Muscle of back (tissue), 11 donors: ENCODE results near the gene RGS6. TPM values are rescaled to one million over a fixed set of nuclear protein-coding genes. Genes with fewer than 3 reads are reported as not detected.

Experiments
- DNase-seq, 3 donors: peaks; one replicate each; pipeline versions ENCODE4 v3.0.0 to v3.0.0-alpha.2; 2013
- polyA plus RNA-seq, 10 donors: library from polyadenylated mRNA; unstranded; fragments of 120-200 nt; gene quantifications; one replicate each; pipeline ENCODE4 v1.2.1, GENCODE V29; 2013; ENCODE audit not compliant: insufficient read length in 10 of 10

RGS6 gene
- polyA plus RNA-seq, 10 donors: 4.8 to 7.8 (median 5.8) TPM

DNA sequence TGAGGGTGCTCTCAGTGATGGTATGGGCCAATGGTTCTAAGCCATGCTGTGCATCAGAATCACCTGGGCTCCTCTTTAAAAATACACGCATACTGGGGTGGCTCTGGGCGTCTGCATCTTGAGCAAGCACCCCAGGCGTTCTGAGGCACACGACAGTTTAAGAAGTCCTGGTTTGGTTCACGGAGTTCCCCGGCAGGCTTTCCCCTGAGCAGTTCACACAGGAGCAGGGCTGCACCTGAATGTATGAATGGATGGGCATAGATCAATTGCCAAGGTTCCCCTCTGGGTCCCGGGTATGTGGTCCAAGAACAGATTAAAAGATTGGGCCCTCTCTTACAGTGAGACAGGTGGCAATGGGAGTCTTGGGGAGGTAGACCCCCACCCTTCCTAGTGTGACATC is 566.4 kb downstream of the RGS6 start:
- DNase-seq: no peak

DNA sequence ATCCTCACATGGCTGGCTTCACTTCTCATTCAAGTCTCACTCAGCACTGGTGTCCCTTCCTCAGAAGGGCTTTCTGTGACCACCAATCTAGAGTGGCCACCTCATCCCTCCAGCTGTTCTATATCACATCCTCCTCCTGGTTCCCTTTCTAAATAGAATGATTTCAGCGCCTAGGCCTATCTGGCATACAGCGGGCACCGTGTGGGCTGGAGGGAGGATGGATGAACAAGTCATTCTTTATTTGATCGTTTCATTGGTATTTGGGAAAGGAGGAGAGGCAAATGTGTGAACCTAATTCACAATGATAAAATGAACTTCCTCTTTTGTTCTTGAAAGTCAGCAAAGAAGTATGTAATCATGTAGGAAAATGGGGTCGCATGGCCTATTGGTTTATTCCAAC is 567.5 kb downstream of the RGS6 start:
- DNase-seq: no peak

DNA sequence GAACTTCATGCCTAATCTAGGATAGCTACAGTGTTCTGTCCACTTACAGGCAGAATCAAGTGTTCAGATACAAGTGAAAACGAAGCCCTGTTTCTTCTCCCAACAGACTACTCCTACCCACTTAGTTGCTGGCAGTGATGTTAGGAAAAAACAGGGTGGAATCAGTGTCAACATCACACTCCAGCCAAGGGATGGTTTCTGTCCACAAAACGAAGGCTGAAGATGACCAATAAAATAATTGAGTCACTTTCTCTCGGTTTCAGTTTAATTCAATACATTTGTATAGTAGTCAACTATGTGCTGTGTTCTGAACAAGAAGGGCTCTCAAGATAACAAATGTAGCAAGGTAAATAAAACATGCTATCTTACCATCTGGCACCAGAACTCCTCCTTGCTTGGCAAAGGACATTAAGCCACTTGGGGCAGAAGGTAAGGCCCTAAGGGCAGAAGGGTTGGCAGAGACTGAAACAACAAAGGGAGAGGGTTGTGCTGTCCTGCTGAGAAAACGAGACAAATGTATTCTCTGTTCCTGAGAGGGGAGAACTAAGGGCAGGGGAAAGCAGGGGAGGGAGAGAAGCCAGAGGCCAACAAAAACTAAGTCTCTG is 568.1 kb downstream of the RGS6 start:
- DNase-seq: no peak

DNA sequence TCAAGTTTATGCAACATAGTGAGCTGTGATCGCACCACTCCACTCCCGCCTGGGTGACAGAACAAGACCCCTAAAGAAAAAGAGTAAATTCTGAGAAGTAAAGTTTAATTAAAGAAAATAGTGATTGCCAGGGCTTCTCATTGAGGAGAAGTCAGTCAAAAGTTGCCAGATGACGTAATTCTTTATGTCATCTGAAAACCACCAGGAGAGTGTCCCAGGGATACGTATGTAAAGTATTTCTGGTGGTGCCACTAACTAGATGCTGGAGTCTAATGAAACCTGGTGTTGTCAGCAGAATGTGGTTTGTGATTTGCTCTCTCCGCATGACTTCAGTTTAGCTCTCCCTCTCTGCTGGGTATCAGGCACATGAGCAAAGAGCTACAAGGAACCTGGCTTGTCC is 569.2 kb downstream of the RGS6 start:
- DNase-seq: no peak

DNA sequence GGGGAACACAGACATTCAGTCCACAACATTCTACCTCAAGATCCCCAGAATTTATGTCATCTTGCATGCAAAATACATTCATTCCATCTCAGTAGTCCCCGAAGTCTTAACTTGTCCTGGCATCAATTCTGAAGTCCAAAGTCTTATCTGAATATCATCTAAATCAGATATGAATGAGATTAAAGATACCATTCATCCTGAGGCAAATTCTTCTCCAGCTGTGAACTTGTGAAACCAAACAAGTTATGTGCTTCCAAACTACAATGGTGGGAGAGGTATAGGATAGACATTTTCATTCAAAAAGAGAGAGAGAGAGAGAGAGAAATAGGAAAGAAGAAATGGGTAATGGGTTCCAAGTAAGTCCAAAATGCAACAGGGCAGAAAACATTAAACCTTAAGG is 571.0 kb downstream of the RGS6 start:
- no peak for DNase-seq

DNA sequence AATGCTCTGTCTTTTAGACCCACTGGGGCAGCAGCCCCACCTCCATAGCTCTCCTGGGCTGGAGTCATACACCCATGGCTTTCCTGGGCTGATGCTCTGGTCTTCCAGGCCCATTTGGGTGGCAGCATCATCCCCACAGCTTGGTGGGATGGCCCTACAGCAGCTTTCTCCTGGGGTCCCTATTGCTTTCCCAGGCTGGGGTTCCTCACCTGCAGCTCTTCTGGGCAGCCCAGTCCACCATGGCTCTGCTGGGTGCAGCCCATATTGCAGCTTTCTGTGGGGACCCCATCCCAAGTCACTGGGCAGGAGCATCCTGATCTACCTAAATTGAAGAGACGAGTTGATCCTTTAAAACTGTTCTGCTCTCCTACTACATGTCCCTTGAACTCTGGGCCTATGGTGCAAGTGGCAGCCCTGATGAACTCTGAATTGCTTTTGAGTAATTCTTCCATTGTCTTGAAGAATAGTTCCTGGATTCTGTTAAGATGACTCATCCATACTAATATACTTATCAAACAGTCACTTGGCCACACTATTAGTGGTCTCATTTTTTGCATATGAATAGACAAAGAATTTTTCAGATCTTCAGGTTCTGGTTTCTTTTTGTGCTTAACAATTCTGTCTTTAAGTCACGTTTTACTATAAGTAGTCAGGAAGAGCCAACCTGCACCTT is 571.6 kb downstream of the RGS6 start:
- no peak for DNase-seq

DNA sequence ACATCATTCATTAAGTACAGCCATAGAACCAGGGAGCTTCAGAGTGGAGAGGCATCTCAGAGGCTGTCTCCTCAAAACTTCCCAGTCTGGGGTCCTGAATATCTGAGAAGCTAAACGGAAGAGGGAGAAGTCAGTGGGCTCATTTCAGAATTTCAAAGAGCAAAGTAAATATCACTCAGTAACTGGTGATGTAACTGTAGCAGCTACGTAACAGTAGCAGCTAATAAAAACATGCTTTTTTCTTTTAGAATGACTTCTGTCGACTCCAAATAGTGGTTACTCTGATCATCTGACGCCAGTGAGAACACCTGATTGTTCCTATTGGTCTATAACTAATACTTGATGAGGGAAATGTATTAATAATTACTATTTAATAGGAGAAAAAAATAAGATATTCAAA is 578.3 kb downstream of the RGS6 start:
- DNase-seq: no peak

DNA sequence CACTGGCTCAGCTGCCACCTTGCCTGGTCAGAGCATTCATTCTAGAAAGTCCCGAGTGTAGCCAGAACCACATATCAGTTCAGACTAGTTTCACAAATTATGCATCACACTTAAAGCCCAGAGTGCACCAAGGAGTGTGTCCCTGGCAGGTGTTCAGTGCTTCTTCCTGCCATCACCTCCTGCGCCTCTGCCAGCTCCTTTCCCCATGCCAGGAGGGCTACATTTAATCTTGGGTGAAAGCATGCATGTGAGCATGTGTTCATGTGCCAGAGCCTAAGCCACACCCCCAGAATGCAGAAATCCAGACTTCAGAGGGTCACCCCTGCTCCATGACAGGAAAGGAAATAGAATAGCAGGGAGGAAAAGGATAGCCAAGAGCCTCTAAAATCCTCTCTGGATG is 580.1 kb downstream of the RGS6 start:
- no peak for DNase-seq

DNA sequence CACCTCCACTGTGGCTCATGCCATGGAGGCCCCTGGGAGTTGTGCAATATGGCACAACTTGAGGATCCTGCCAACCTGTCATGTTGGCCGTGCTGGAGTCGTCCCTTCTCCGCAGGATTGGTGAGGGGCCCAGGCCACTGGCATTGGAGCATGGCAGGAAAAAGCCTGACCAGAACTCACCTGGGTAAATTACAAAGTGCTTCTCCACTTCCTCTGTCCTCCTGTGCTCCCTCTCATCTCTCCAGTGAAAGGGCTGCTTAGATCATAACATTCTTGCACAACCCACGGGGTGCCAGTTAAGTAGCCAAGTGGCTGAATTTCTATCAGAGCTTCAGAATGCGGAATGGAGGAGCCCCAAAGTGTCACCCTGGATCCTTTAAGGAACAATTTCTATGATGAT is 580.7 kb downstream of the RGS6 start:
- DNase-seq: no peak

DNA sequence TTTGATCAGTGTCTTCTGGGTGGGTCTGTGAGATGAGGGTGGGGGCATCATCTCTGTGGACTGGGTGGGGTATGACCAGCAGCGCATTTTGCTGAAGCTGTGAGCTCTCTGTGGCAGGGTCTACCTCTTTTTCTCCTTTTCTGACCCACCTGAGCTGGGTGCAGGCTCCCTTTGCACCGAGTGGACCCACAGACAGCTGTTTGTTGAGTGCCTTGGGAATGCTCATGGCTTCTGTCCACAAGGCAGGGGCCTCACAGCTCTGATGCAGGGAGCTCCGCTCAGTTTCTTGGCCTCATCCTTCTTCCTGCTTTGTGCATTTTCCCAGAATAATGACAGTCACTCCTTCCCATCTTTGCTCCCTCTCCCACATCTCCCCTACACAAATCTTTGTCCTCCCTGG is 581.1 kb downstream of the RGS6 start:
- DNase-seq: no peak

DNA sequence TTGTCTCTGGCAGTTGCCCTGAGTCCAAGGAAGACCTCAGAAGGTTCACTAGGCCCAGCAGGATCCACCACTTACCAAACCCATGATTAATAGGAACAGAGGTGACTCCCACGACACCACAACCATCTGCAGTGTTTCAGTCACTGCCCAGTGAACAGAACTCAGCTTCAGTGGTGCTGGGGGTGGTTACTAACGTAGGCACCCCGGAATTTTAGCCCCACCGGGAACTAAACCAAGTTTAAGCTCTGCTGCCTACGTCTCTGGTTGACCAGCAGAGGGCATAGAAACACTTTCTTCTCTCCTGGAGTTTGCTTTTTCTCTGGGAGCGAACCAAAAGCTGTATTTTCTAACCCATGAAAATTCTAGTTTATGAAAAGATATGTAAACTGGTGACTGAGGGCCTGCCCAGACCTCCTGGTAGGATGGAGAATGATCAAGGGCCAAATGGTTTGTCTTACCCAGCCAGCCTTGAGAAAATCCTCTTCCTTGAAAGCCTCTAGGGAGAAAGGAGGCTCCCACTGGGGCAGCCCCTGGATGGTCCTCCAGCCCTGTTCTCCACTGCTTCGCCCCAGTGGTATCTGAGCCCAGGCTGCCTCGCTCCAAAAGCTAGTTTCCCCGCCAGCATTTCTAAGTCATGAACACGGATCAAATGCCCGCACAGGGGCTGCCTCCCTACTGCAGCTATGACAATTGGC is 581.9 kb downstream of the RGS6 start:
- peak in 2 of 3 donors; percentile 27 to 68 for DNase-seq

DNA sequence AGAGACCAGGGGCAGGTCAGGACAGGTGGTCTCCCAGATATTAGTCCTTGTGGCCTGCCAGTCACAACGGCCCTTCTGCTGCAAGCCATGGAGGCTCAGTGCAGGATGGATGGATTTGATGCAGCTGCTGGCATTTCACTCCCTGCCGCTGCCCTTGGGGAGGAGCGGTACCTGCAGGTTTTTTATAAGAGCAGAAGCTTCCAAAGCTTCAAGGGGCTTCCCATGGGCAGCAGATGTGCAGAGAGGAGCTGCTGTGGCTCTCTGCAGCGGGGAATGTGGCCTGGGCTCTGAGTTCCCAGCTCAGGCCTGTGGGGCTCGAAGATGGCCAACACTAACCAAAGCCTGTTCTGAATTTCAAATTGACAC is 582.4 kb downstream of the RGS6 start:
- no peak for DNase-seq

DNA sequence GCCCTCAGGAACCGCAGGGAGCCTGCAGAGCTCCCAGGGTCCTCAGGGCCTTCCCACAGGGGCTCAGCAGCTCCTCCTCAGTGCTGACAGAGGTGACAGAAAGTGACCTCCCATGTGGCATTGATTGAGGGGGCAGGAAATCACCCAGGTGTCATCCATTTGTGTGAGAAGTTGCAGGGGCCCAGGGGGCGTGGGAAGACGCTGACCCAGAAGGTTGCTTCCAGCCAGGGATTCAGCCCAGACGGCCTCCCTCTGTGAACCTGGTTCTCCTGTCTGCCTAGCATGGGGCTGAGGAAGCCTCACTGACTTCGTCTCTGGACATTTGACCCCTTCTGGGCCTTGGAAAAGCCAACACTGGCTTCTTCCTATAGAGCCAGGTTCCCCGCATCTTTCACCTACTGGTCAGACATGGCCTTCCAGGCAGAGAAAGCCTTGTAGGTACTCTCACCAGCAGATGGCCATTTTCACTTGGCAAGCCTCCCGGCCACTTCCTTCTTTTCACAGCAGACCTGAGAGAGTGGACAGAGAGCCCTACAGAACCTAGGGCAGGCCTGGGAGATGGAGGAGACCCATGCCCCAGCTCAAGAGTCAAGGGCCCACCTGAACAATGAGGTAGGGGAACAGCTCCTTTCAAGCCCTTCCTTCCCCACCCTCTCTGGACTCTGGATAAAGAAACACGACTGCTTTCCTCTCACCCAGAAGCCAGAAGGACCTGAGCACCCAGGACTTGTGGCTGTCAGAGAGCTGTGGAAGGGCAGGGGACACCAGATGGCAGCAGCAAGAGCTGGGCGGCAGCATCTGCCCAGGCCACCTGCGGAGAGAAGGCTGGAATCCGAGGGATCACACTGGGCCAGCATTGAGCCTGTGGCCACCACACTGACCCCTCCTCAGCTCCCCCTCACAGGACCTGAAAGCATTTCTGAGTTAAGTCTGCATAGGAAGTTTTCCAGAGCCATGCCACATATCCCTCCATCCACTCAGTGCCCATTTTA is 583.8 kb downstream of the RGS6 start:
- DNase-seq: peak in 1 of 3 donors; percentile 42

DNA sequence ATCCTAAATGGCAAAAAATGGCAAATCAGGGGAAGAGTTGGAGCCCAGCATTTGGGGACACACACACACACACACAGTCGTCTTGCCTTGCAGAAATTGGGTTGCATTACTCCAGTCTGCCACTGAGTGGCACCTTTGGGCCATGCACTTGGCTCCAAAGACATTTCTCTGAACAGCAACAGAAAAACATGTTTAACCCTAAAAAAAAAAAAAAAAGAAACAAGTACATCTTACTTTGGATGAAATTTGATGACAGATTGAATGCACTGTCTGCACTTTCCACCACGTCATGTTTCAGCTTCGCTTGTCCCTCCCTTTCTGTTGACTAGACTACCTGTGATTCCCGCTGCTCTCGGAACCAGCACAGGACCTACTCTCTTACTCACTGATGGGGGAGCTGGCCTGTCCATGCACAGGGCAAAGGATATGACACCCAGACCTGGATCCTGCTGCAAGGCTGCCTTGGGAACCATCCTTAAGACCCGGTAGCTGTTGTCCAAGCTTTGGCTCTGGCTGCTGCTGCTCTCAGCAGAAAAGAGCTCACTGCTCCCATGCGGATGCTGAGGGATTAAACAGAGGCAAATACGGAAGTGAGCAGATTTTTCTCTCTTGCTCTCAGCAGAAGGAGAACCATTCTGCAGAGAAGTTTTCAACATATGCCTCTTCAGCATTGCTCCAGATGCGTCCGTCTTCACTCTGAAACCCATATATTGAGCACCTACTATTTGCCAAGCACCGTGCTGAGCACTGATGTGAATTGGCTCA is 584.9 kb downstream of the RGS6 start:
- peak; percentile 83 to 91 (median 84) for DNase-seq

DNA sequence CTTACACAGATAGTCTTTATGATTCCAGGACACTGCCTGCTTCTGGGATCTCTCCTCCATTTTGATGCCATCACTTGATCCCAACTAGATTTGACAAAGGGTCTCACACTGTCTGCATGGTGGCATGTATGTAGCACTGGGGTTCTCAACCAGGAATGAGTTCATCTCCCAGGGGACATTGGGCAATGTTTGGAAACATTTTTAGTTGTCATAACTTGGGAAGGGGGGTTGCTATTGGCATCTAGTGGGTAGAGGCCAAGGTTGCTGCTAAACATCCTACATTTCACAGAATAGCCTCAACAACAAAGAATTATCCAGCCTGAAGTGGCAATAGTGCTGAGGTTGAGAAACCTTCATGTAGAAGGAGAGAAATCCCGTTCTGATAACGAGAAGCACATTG is 585.5 kb downstream of the RGS6 start:
- no peak for DNase-seq

DNA sequence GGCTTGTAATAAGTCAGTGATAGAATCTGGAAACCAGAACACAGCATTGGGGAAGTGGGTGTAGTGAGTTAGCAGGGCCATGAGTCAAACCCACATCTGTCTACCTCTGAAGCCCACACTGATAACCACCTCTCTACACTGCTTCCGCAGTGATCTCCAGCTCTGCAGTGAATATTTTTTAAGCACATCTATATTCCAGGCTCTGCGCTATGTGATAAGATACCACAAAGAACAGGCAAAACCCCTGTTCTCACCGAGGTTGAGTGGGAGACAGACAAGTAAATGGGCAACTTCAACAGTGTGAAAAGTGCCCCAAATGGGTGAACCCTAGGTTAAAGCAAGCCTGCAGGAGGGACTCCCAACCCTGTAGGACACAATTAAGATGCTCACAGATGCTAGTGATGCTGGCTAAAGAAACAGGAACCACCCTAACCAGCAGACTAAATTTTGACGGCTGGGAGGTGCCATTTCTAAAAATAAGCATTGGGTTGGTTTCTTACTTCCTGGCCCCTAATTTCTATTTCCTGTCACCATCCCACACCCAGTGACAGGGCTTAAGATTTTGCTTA is 586.7 kb downstream of the RGS6 start:
- DNase-seq: no peak

DNA sequence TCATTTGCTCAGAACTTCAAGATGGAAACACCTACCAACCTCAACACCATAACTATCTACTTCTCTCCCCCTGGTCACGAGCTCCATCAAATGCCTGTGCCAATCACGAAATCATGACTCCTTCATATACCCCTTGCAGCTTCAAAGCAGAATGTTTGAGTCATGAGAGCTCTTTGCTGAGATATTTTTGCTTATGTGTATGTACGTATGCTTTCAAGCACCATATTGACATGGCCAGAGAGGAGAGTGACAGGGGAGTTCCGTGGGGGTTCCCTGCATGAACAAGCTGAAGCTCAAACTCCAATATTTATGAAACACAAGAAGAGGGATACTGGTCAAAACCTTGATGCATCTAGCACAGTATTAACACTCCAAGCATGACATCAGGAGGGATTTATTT is 587.3 kb downstream of the RGS6 start:
- no peak for DNase-seq

DNA sequence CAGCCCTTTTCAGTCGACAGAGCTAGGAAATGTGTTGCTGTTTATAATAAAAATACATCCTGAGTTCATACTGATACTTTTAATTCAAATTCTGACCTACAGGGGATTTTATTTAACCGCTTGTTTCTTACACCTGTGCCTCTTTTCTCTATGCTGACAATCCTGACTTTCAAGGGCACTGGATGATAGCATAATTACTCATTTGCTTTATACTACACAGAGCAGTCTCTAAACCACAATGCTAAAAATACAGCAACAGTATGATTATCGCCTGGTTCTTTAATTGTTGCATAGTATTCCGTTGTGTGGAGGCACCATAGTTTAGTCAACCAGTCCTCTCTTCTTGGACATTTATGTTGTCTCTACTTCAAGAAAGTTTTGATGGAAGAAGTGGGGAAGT is 588.8 kb downstream of the RGS6 start:
- DNase-seq: no peak

DNA sequence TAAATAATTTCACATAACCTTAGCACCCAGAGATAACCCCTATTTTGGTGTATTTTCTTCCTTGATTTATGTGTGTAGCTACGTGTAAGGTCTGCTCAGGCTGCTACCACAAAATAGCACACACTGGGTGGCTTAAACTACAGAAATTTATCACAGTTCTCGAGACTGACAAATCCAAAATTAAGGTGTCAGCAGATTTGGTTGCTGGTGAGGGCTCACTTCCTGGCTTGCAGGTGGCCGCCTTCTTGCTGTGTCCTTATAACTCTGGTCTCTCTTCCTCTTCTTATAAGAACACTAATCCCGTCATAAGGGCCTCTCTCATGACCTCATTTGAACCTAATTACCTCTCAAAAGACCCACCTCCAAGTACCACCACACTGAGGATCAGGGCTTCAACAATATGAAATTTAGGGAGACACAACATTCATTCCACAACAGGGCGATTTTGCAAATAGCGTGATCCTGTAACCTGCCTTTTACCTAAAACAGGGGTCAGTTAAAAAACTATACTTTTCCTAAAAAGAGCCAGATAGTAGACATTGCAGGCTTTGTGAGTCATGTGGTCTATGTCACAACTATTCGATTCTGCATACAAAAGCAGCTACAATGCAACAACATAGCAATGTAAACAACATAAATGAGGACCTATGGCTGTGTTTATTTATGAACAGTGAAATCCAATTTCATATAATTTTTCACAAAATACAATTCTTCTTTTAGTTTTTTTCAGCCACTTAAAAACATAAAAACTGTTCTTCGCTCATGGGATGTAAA is 589.9 kb downstream of the RGS6 start:
- DNase-seq: no peak

DNA sequence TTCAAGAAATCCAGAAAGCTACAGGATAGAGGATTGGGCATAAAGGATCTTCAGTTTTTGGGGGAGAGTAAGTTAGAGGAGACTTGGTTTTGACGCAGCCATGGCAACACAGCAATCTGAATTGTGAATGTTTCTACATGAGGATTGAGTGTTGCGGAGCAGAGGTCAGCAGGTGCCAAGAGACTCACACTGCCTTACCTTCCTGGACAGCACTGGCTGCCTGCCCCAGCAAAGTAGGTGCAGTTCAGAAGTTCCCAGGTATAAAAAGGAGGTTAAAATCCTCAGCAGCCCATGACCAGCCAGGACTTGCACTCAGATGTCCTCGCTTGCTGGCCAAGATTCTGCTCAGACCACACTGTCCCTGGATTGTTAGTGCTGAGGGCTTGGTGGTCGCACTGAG is 590.6 kb downstream of the RGS6 start:
- no peak for DNase-seq
